Neuronal stem cell (in vitro differentiated cells): ENCODE measurements around the gene PDE4DIP.
"Not testable (repeated sequence)": the region's sequence is repeated elsewhere in the genome, so short reads cannot be mapped to it uniquely, and the experiment has no call there.

Experiments used
- DNase-seq: peaks from one replicate; pipeline ENCODE4 v3.0.0-alpha.2; 2013; ENCODE audit warnings: low spot score
- H2AFZ ChIP-seq: one replicate; pipeline ENCODE4 v1.6.1; 2013; ENCODE audit warnings: mild to moderate bottlenecking, low read length, inconsistent platforms
- H2AK5ac ChIP-seq: 2 replicates; pipeline ENCODE4 v1.6.1; 2013; ENCODE audit warnings: low read depth, mild to moderate bottlenecking, inconsistent platforms, low read length, moderate library complexity, mixed read lengths
- H2BK120ac ChIP-seq: 2 replicates; pipeline ENCODE4 v1.6.1; 2013; ENCODE audit warnings: low read depth, mild to moderate bottlenecking, inconsistent platforms, low read length, moderate library complexity, mixed read lengths
- H2BK12ac ChIP-seq: one replicate; pipeline ENCODE4 v1.6.1; 2013; ENCODE audit warnings: low read length, inconsistent platforms
- H2BK15ac ChIP-seq: 2 replicates; pipeline ENCODE4 v1.6.1; 2013; ENCODE audit warnings: mild to moderate bottlenecking, low read length, inconsistent platforms, mixed read lengths
- H2BK5ac ChIP-seq: one replicate; pipeline ENCODE4 v1.6.1; 2013; ENCODE audit warnings: inconsistent platforms, mild to moderate bottlenecking, low read length, moderate library complexity
- H3K14ac ChIP-seq: one replicate; pipeline ENCODE4 v1.6.1; 2013; ENCODE audit warnings: low read length, inconsistent platforms
- H3K18ac ChIP-seq: 2 replicates; pipeline ENCODE4 v1.6.1; 2013; ENCODE audit warnings: low read length, inconsistent platforms
- H3K23ac ChIP-seq: 2 replicates; pipeline ENCODE4 v1.6.1; 2013; ENCODE audit warnings: low read depth, mild to moderate bottlenecking, mixed read lengths, low read length, inconsistent platforms; ENCODE audit not compliant: poor library complexity
- H3K27ac ChIP-seq: replicated peaks from 3 replicates; pipeline ENCODE4 v1.5.1; 2013; ENCODE audit warnings: low read length, inconsistent platforms
- H3K27me3 ChIP-seq, 3 experiments: 2 replicates each; pipeline ENCODE4 v1.6.1; 2013; ENCODE audit warnings: low read length in 3 of 3, mild to moderate bottlenecking in 2 of 3, inconsistent platforms in 1 of 3, low read depth in 1 of 3, mixed read lengths in 1 of 3, moderate library complexity in 1 of 3; ENCODE audit not compliant: control insufficient read depth in 3 of 3, insufficient read depth in 3 of 3
- H3K36me3 ChIP-seq, 2 donors: replicated peaks in 1 of 2; 2 replicates each; pipeline ENCODE4 v1.6.1; 2013; ENCODE audit warnings: low read length in 2 of 2; ENCODE audit not compliant: control insufficient read depth in 2 of 2, insufficient read depth in 2 of 2
- H3K4ac ChIP-seq: 2 replicates; pipeline ENCODE4 v1.6.1; 2013; ENCODE audit warnings: inconsistent platforms, mild to moderate bottlenecking, low read length, moderate library complexity
- H3K4me1 ChIP-seq, 2 donors: 1 replicate in 1 of 2; 2 replicates in 1 of 2; pipeline ENCODE4 v1.6.1; 2013; ENCODE audit warnings: low read length in 2 of 2, low read depth in 1 of 2; ENCODE audit not compliant: control insufficient read depth in 2 of 2, insufficient read depth in 1 of 2
- H3K4me2 ChIP-seq: one replicate; pipeline ENCODE4 v1.6.1; 2013; ENCODE audit warnings: mild to moderate bottlenecking, low read length, inconsistent platforms; ENCODE audit not compliant: insufficient read depth, poor library complexity, severe bottlenecking
- H3K4me3 ChIP-seq, 2 donors: 2 replicates each; pipeline ENCODE4 v1.5.1; 2013; ENCODE audit warnings: low read length in 2 of 2, mild to moderate bottlenecking in 2 of 2, inconsistent platforms in 1 of 2, moderate library complexity in 1 of 2
- H3K79me1 ChIP-seq: one replicate; pipeline ENCODE4 v1.6.1; 2013; ENCODE audit warnings: low read depth, mild to moderate bottlenecking, inconsistent platforms, low read length, moderate library complexity
- H3K9ac ChIP-seq: one replicate; pipeline ENCODE4 v1.6.1; 2013; ENCODE audit warnings: mild to moderate bottlenecking, low read depth, low read length, inconsistent platforms; ENCODE audit not compliant: poor library complexity
- H3K9me3 ChIP-seq, 2 donors: replicated peaks in 1 of 2; 2 replicates each; pipeline versions ENCODE3 to v1.6.1; 2013; ENCODE audit warnings: low read length in 2 of 2, mild to moderate bottlenecking in 2 of 2, inconsistent platforms in 1 of 2, low read depth in 1 of 2, mixed read lengths in 1 of 2, moderate library complexity in 1 of 2; ENCODE audit not compliant: control insufficient read depth in 2 of 2, insufficient read depth in 1 of 2
- H4K8ac ChIP-seq: one replicate; pipeline ENCODE4 v1.6.1; 2013; ENCODE audit warnings: low read depth, mild to moderate bottlenecking, inconsistent platforms, low read length, moderate library complexity
- H4K91ac ChIP-seq: one replicate; pipeline ENCODE4 v1.6.1; 2013; ENCODE audit warnings: low read length, low read depth, mild to moderate bottlenecking, inconsistent platforms; ENCODE audit not compliant: poor library complexity
- WGBS, 2 donors: extraction: QIAGEN DNeasy Blood & Tissue Kit; methylation state at CpG; one replicate each; pipeline ENCODE4 v1.1.7; 2013; ENCODE audit warnings: missing lambda C conversion rate in 2 of 2, mixed read lengths in 1 of 2; ENCODE audit not compliant: insufficient read length in 2 of 2, insufficient replicate concordance in 1 of 2; ENCODE audit errors: extremely low coverage in 2 of 2; 5-methylcytosine and 5-hydroxymethylcytosine counted together

Gene PDE4DIP

GRCh38 chr1:148966084-148966483, 121.9 kb downstream of the PDE4DIP start:
- H3K4me3 ChIP-seq, H3K9ac ChIP-seq, H2BK120ac ChIP-seq, H3K27ac ChIP-seq, H3K4me2 ChIP-seq, H2BK15ac ChIP-seq, H3K9me3 ChIP-seq, H4K91ac ChIP-seq, H3K4ac ChIP-seq, H2BK5ac ChIP-seq, DNase-seq, H2AFZ ChIP-seq, H3K27me3 ChIP-seq, H3K14ac ChIP-seq, H3K4me1 ChIP-seq, H4K8ac ChIP-seq, H3K79me1 ChIP-seq, H2BK12ac ChIP-seq, H2AK5ac ChIP-seq, H3K23ac ChIP-seq, H3K36me3 ChIP-seq, H3K18ac ChIP-seq: not testable (repeated sequence)
- no CpG with 5 or more reads among the region's 2 CpGs for WGBS, 2 donors

DNA sequence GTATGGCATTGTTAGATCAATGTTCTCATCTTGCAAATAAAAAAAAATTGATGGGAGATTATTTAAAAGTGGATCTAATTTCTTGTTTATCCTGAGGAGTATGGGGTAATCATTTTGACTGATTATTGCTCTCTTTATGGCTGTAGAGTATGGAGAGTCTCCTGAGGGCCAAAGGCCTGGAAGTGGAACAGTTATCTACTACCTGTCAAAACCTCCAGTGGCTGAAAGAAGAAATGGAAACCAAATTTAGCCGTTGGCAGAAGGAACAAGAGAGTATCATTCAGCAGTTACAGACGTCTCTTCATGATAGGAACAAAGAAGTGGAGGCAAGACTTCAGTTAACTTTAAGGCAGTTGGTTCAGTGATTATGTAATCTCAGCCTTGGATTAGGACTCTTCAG, 123.4 kb downstream of the PDE4DIP start:
- not testable (repeated sequence) for H3K27me3 ChIP-seq, H2BK15ac ChIP-seq, H3K4ac ChIP-seq, H2BK12ac ChIP-seq, H2AFZ ChIP-seq, H3K9ac ChIP-seq, H4K91ac ChIP-seq, DNase-seq, H3K14ac ChIP-seq, H3K4me1 ChIP-seq, H3K27ac ChIP-seq, H2BK120ac ChIP-seq, H3K23ac ChIP-seq, H2BK5ac ChIP-seq, H2AK5ac ChIP-seq, H3K18ac ChIP-seq, H3K4me2 ChIP-seq, H3K36me3 ChIP-seq, H3K9me3 ChIP-seq, H3K4me3 ChIP-seq, H3K79me1 ChIP-seq, H4K8ac ChIP-seq
- WGBS, 2 donors = no CpG with 5 or more reads among the region's 2 CpGs

DNA sequence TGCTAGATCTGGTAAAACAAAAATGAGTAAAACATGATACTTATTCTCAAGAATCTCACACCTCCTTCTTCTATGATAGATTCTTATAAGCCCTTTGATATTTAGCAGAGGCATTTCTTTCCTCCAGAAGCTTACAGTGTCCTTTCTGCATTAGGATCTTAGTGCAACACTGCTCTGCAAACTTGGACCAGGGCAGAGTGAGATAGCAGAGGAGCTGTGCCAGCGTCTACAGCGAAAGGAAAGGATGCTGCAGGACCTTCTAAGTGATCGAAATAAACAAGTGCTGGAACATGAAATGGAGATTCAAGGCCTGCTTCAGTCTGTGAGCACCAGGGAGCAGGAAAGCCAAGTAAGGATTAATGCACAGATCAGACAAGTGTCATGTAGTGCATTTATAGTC, 124.5 kb downstream of the PDE4DIP start:
- not testable (repeated sequence) for H3K18ac ChIP-seq

GRCh38 chr1:148969126-148969525, 124.9 kb downstream of the PDE4DIP start:
- not testable (repeated sequence) for H2BK15ac ChIP-seq, H3K9me3 ChIP-seq, H3K27me3 ChIP-seq, H3K79me1 ChIP-seq, H3K14ac ChIP-seq, H3K9ac ChIP-seq, H3K36me3 ChIP-seq, H3K27ac ChIP-seq, H3K23ac ChIP-seq, H4K91ac ChIP-seq, H3K4me2 ChIP-seq, H2BK12ac ChIP-seq, H3K4me3 ChIP-seq, H3K4me1 ChIP-seq, H3K4ac ChIP-seq, H2BK5ac ChIP-seq, H4K8ac ChIP-seq, H2BK120ac ChIP-seq, H2AK5ac ChIP-seq, H2AFZ ChIP-seq, DNase-seq, H3K18ac ChIP-seq
- no CpG with 5 or more reads among the region's 5 CpGs for WGBS, 2 donors

More for the DNA sequence above, 124.5 kb downstream of the PDE4DIP start:
- not testable (repeated sequence) for H3K9ac ChIP-seq, H3K79me1 ChIP-seq, H3K4me2 ChIP-seq, H2BK12ac ChIP-seq, H3K4me3 ChIP-seq, H4K91ac ChIP-seq, H3K27me3 ChIP-seq, H2BK15ac ChIP-seq, H4K8ac ChIP-seq, DNase-seq, H3K23ac ChIP-seq, H2BK120ac ChIP-seq, H3K9me3 ChIP-seq, H2AFZ ChIP-seq, H3K4me1 ChIP-seq, H3K4ac ChIP-seq, H2BK5ac ChIP-seq, H2AK5ac ChIP-seq, H3K27ac ChIP-seq, H3K36me3 ChIP-seq, H3K14ac ChIP-seq
- no CpG with 5 or more reads among the region's 3 CpGs for WGBS, 2 donors
